HG03064 (cell line): ENCODE results near the gene PRKCB.
A peak's percentile ranks its signal among the peaks of the same experiment; 100 is the strongest.

ENCODE experiments used
- ATAC-seq: cut with Tn5 transposase; IDR thresholded peaks from one replicate; pipeline ENCODE4 v1.9.1; 2021; ENCODE audit warnings: low read depth; ENCODE audit not compliant: unreplicated experiment

PRKCB gene

GRCh38 chr16:23863511-23864422 lies 28.0 kb downstream of the PRKCB start:
- ATAC-seq: peak; percentile 60

- ATAC-seq: no peak
These were observed 30.1 kb downstream of the PRKCB start for GRCh38 chr16:23865853-23866252.

- ATAC-seq: no peak
These were observed 30.8 kb downstream of the PRKCB start for GRCh38 chr16:23866621-23867020.

GRCh38 chr16:23867566-23867965 lies 31.8 kb downstream of the PRKCB start:
- ATAC-seq: no peak

- ATAC-seq: no peak
These were observed 32.4 kb downstream of the PRKCB start for GRCh38 chr16:23868136-23868535.

GRCh38 chr16:23869052-23869451 lies 33.3 kb downstream of the PRKCB start:
- no peak for ATAC-seq

GRCh38 chr16:23871924-23872323 lies 36.1 kb downstream of the PRKCB start:
- no peak for ATAC-seq

GRCh38 chr16:23874613-23875294 lies 39.0 kb downstream of the PRKCB start:
- no peak for ATAC-seq

- no peak for ATAC-seq
These were observed 40.6 kb downstream of the PRKCB start for GRCh38 chr16:23876256-23876896.

GRCh38 chr16:23877107-23878070 lies 41.6 kb downstream of the PRKCB start:
- no peak for ATAC-seq

GRCh38 chr16:23879735-23880373 lies 44.1 kb downstream of the PRKCB start:
- ATAC-seq: no peak

GRCh38 chr16:23889189-23889588 lies 53.4 kb downstream of the PRKCB start:
- ATAC-seq: no peak

GRCh38 chr16:23893986-23894385 lies 58.2 kb downstream of the PRKCB start:
- no peak for ATAC-seq

- no peak for ATAC-seq
These were observed 59.3 kb downstream of the PRKCB start for GRCh38 chr16:23895052-23895451.

GRCh38 chr16:23896832-23897821 lies 61.3 kb downstream of the PRKCB start:
- no peak for ATAC-seq

GRCh38 chr16:23898682-23899430 lies 63.1 kb downstream of the PRKCB start:
- ATAC-seq: no peak

GRCh38 chr16:23899869-23900268 lies 64.1 kb downstream of the PRKCB start:
- no peak for ATAC-seq
